Lung microvascular endothelial cell (primary cell): ENCODE data around the gene SOX1. TPM values are rescaled to one million over a fixed set of nuclear protein-coding genes. Genes with fewer than 3 reads are reported as not detected.

Experiments used
- DNase-seq, 2 donors: peaks; one replicate each; pipeline versions ENCODE4 v3.0.0 to v3.0.0-alpha.2; 2010; ENCODE audit warnings: low read depth in 2 of 2
- total RNA-seq: library from RNA; depleted of rRNA; stranded (reverse); fragments of >200 nt; gene quantifications from 2 replicates; pipeline ENCODE4 v1.2.1, GENCODE V29; 2014

SOX1 gene
- total RNA-seq, 1 donor from 2014 or later = not detected

GRCh38 chr13:112105244-112105681 lies 38.3 kb downstream of the SOX1 start:
- no peak for DNase-seq

- no peak for DNase-seq
Measured at GRCh38 chr13:112105892-112106291, 38.9 kb downstream of the SOX1 start.

GRCh38 chr13:112106478-112107141 lies 39.7 kb downstream of the SOX1 start:
- no peak for DNase-seq

GRCh38 chr13:112107289-112107688 lies 40.3 kb downstream of the SOX1 start:
- DNase-seq = no peak

GRCh38 chr13:112110479-112110878 lies 43.5 kb downstream of the SOX1 start:
- no peak for DNase-seq

- DNase-seq = no peak
Measured at GRCh38 chr13:112111239-112111857, 44.4 kb downstream of the SOX1 start.

GRCh38 chr13:112112534-112113276 lies 45.8 kb downstream of the SOX1 start:
- DNase-seq = no peak

- no peak for DNase-seq
Measured at GRCh38 chr13:112113348-112113747, 46.4 kb downstream of the SOX1 start.

- no peak for DNase-seq
Measured at GRCh38 chr13:112113851-112114250, 46.9 kb downstream of the SOX1 start.

GRCh38 chr13:112114391-112114790 lies 47.4 kb downstream of the SOX1 start:
- no peak for DNase-seq

- DNase-seq = no peak
Measured at GRCh38 chr13:112115403-112116091, 48.6 kb downstream of the SOX1 start.

GRCh38 chr13:112116187-112116950 lies 49.4 kb downstream of the SOX1 start:
- no peak for DNase-seq

GRCh38 chr13:112117258-112117954 lies 50.5 kb downstream of the SOX1 start:
- no peak for DNase-seq

GRCh38 chr13:112117955-112118302 lies 51.0 kb downstream of the SOX1 start:
- DNase-seq = no peak

- no peak for DNase-seq
Measured at GRCh38 chr13:112118451-112119064, 51.6 kb downstream of the SOX1 start.

- no peak for DNase-seq
Measured at GRCh38 chr13:112119192-112120030, 52.5 kb downstream of the SOX1 start.

- no peak for DNase-seq
Measured at GRCh38 chr13:112120031-112120373, 53.1 kb downstream of the SOX1 start.
